Measurements from ENCODE around the gene SREBF1.

The SREBF1 gene

DNA sequence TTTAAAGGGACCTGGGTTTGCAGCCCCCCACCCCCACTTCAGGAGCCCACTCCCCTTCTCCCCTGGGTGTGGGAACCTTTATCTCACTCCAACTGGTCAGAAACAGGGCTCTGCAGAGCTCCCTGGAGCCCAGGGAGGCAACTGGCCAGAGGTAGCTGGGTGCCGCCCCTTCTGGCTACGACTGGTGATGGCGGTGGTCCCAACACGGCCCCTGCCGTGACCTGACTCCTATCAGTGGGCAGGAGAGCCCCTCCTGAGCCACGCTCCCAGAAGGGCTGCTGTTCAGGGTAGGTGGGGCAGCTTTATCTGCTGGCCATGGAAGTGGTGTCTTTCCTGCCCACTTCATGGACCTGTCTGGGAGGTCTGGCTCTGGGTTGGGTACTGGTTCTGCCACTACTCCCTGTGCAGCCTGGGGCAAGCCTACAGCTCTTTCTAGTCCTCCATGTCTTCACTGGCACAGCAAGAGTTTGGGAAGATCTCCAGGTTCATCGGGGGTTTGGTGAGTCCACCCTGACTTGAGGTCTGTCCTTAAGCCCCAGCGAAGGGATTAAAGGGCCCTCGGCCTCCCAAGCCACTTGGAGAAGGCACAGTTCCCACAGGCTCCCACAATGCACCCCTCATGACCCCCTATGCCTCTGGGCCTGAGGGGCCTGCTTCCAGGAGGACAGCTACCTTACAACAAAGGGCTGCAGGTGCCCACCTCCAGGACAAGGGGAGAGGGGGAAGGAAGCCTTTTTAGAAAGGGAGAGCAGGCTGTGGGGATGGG, 5.5 kb upstream of the SREBF1 start:
- DNase-seq (ENCODE audit: extremely low read depth in 1 of 2, low read depth in 1 of 2) = no peak

DNA sequence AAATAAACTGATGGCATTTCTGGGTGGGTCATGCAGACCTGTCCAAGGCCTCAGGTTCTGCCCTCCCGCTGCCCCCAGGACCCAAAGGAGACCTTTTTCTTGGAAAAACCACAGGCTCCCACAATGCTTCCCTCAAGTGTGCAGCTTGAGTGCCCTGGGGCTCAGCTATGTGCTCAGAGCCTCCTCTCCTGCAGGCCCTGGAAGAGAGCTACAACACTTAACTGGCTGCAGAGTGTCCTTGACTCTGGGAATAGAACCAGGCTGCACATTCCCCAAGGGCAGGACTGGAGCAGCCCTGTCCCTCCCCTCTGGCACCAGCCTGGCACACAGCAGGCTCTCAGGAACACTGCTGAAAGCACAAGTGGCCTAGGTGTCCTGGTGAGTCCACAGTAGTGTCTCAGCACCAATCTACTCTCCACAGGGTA, 4.8 kb upstream of the SREBF1 start:
- no peak for DNase-seq (ENCODE audit: extremely low read depth in 1 of 2, low read depth in 1 of 2)

DNA sequence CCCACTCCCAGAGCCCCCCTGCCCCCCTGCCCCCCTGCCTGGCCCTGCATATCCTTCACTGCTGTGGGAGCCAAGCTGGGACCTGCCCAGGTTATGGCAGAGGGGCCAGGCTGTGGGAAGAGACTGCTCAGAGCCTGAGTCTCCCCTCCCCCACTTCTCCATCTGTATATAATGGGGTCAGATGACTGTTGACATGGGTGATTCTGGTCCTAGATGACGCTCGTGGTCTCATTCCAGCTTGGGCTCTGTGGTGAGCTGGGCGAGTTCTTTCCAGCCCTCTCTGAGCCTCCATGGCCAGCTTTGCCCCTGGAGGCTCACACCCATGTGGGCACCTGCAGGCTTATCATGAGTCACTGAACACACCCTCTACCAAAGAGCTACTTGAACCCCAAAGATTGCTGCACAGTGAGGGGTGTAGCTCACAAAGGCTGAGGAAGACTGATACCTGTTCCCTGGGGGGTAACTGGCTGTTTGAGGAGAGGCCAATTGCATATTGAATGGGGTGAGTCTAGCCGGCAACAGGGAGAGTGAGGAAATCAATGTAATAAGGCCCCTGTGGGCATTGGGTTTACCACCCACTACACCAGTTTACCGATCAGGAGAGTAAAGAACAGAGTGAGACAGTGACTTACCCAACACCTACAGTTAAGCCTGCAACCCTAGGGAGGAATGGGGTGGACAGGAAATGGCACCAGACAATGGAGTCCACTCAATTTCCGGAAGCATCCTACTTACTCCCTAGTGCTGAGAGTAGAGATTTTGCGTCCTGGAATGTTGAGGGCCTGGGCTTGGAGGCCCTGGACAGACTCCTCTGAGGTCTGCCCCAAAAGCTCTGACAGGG, 4.2 kb upstream of the SREBF1 start:
- DNase-seq (ENCODE audit: extremely low read depth in 1 of 2, low read depth in 1 of 2) = no peak

DNA sequence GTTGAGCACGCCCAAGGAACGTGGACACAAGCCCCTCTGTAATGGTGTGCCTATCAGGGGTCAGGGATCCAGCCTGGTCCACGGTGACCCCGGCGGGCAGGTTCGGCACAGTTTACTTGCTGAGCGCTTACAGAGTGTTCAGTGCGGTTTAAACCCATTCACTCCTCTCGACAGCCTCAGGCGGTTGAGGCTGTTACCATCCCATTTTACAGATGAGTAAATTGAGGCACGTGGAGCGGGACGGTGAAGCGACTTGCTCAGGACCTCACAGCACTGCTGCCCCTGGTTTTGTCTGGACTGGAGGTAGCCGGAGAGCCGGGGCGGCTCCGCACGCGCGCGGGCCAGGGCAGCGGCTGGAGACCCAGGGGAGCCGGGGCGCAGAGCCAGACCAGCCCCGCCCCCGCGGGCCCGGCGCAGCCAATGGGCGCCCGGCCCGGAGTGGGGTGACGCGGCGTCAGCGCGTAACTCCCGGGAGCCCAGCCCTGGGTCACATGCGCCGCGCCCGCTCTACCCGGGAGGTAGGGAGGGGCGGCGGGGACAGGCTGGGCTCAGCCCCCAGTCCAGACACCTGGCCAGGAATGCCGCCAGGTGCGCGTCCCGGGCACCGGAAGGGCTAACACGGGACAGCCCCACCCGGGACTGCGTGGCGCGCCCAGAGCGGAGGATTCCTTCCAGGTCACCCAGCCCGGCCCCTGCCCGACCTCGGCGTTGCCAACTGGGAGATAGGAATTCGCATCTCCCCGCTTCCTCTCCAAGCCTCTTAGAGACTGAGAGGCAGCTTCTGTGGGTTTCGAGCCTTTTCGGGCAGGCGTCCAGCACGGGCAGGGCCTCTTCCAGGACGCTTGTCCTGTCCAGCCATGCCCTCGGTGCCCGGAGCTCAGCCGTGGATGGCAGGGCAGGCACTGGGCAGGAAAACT, 3.3 kb upstream of the SREBF1 start:
- peak; percentile 69 to 70 for DNase-seq (ENCODE audit: extremely low read depth in 1 of 2, low read depth in 1 of 2)

DNA sequence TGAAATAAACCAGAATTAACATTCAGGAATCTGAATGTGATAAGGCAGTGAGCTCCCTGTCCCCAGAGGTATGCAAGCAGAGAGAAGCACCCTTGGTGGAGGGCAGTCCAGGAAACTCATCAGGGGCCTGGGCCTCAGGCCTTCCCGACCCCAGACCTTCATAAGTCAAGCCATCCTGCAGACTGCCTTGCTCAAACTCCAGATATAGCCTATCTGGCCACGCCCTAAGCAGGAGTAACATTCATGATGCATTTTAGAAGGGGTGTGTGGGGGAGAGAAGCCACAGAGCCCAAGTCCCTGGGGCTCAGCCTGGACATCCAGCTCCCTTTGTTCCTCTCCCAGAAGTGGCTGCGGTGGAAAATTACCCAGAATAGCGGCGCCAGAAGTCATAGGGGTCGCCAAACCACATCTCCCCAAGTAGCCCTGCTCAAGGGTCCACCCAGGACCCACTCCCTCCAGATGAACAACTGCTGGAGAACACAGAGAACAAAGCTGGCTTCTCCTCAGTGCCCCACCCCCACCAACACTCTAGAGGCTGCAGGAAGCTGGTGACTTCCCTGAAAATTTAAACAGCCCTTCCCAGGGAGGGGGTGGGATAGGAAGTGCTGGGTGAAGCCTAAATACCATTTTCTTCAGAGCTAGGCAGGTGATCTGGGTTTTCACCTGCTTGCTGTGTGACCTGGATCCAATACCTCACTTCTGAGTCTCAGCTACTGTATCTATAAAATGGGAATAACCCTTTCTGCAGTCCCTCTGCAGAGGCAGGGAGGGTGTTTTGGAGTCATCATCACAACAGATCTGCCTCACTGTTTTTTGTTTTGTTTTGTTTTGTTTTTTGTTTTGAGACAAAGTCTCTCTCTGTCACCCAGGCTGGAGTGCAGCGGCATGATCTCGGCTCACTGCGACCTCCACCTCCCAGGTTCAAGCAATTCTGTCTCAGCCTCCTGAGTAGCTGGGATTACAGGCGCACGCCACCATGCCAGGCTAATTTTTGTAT, 1.5 kb upstream of the SREBF1 start:
- DNase-seq (ENCODE audit: extremely low read depth in 1 of 2, low read depth in 1 of 2) = no peak

DNA sequence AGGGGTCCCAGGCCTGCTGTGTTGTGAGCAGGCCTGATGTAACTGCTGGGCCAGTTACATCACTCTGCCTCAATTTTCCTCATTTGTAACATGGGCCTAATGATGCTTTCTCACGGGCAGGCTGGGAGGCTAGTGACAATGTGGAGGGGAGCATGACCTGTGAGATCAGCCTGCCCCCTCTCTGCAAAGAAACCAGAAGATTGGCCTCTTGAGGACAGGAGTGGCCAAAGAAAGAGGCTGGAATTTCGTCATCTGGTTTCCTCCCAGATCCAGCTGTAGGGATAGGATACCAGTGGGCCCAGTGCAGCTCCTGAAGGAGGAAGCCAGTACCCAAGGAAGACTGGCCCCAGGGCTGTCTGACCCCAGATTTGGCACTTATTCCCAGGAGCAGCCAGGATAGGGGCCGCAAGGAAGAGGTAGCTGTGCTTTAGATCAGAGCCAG, 615 bp upstream of the SREBF1 start:
- DNase-seq (ENCODE audit: extremely low read depth in 1 of 2, low read depth in 1 of 2) = no peak

DNA sequence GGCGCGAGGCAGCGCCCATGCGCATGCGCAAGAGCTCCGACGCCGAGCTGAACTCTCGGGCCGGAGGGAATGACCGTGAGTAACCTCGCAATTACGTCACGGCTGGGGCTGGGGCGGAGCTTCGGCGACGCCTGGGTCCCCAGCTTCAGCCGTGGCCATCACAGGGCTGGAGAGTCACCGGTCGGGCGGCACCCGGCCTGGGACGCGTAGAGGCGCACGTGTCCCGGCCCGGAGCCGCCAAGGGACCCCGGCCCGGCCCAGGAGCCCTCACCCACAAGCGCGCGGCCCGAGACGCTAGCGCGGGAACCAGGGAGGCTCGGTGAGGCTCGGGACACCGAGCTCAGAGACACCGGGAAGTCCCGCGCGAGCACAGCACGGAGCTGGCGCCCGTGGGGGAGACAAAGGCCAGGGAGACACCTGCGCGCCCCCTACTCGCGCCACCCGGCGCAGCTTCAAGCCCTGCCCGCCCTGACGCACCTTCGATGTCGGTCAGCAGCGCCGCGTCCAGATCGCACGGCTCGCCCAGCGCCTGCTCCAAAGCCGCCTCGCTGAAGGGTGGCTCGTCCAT, 452 bp downstream of the SREBF1 start:
- DNase-seq (ENCODE audit: extremely low read depth in 1 of 2, low read depth in 1 of 2) = peak; percentile 92 to 95

DNA sequence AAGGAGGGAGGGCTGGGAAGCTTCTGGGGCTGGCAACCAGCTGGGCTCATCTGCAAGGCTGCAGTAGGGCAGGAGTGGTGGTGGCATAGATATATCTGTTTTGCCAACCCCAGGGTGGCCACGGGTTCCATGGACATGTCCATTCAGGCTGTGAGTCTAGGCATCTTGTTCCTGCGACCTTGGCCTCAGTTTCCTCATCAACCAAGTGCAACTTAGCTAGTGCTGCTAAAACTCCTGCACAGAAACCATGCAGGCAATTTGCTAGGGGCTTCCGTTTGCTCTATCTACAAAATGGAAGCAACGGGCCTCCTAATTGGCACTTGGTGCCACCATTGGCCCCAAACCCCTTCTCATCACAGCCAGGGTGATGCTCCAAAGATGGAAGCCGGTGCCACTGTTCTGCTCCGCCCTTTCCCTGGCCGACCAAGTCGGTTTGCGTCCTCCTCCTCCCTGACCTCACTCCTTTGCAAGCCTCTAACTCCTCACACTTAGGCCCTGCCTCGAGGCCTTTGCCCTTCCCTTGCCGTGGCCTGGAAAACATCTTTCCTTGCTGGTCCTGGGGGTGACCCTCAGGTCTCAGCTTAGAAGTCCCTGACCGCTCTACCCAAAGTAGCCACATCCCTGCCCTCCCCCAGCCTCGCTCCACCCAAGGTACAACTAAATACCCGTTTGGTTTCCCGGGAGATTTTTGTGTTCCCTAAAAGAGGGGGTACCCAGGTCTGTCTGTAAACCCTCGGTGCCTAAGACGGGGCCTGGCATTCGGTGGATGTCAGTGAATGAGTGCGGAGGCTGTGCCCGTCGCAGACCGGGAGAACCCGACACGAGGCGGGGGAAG, 1.2 kb downstream of the SREBF1 start:
- no peak for DNase-seq (ENCODE audit: extremely low read depth in 1 of 2, low read depth in 1 of 2)

DNA sequence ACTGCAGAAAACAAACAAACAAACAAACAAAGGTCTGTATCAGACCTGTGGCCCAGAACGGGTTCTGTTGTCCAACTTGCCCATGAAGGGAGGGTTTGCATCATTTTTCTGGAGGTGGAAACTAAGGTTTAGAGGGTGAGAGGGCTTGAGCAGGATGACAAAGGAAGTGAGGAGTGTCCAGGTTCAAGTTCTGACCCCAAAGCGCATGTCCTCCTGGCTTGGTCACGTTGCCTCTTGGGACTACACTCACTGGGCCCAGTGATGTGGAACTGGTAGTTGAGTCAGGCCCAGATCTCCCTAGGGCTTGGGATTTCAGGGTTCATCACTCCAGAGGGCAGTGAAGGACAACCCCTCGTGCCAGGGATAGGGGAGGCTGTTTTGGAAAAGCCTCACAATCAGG, 1.8 kb downstream of the SREBF1 start:
- DNase-seq (ENCODE audit: extremely low read depth in 1 of 2, low read depth in 1 of 2) = no peak

DNA sequence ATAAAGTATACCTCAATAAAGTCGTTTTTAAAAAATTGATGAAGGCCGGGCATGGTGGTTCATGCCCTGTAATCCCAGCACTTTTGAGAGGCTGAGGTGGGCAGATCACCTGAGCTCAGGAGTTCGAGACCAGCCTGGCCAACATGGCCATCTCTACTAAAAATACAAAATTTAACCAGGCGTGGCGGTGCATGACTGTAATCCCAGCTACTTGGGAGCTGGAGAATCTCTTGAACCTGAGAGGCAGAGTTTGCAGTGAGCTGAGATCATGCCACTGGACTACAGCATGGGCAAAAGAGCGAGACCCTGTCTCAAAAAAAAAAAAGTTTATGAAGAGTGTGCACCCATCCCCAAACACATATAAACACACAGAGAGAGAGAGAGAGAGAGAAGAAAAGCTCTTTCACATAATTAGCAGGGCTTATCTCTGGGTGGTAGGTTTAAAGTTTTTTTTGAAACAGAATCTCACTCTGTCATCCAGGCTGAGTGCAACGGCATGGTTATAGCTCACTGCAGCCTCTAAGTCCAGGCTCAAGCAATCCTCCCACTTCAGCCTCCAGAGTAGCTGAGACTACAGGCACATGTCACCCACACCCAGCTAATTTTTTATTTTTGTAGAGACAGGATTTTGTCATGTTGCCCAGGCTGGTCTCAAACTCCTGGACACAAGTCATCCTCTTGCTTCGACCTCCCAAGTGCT, 3.0 kb downstream of the SREBF1 start:
- no peak for DNase-seq (ENCODE audit: extremely low read depth in 1 of 2, low read depth in 1 of 2)

DNA sequence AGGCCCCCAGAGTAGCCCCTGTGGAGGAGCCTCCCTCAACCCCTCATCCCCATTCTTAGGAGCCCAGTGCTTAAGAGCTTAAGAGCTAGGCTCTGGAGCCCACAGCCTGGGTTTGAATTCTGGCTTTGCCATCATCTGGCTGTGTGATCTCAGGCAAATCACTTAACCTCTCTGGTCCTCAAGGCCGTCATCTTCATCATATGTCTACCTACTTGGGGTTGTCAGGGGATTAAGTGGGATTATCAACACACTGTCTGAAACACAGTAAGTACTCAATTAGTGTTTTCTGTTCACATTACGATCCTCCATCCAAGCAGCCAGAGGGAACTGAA, 4.8 kb downstream of the SREBF1 start:
- DNase-seq (ENCODE audit: extremely low read depth in 1 of 2, low read depth in 1 of 2) = no peak

DNA sequence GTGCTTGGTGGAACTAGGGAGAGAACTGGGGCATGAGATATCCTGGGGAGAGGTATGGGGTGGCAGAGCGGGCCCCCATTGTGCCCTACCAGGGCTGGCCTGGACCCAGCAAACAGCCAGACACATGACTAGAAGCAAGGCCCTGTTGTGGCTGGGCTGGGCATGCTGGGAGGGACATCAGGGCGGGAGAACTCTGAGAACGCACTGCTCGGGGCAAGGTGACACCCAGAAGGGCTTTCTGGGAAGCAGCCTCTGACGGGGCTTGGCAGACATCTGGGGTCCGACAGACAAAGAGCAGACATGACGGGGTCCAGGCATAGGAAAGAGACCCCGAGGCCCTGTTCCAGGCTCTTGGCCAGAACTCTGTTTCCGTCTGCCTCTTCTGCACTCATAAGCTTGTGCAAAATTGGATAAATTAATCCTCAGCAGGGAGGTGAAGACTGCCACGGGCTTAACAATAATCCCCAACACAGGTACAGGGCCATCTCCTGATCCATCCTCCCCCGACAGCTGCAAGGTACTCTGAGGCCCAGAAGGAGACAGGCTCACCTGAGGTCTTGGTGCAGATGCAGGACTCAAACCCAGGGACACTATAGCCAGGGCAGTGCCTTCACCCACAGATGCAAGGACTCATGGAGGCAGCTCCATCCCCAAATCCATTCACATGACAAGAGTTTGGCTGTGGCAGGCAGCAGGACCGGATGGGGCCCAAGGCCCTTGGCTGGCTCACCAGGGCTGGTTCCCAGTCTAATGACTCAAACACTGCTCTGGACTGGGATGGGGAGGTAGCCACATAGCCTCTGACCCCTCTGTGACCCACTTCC, 5.4 kb downstream of the SREBF1 start:
- no peak for DNase-seq (ENCODE audit: extremely low read depth in 1 of 2, low read depth in 1 of 2)

DNA sequence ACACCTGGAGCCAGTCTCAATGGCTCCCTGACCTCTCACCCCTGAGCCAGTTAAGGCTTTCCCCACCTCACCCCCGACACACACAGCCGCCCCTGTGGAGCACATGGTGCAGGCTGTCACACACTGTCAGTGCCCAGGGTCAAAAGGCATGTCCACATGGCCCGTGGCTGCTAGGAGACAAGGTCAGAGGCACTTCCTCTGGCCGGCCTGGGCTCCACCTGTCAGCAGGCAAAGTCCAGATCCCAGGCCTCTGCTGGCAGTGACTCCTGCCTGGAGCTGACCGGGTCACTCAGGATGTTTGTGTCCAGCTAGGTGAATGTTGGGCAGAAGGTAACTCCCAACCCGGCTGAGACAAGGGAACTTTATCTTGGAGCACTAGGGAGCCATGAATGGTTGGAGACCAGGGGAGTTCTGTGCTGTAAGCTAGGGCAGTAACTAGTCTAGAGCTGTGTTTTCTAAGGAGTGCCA, 6.0 kb downstream of the SREBF1 start:
- DNase-seq (ENCODE audit: extremely low read depth in 1 of 2, low read depth in 1 of 2) = no peak

DNA sequence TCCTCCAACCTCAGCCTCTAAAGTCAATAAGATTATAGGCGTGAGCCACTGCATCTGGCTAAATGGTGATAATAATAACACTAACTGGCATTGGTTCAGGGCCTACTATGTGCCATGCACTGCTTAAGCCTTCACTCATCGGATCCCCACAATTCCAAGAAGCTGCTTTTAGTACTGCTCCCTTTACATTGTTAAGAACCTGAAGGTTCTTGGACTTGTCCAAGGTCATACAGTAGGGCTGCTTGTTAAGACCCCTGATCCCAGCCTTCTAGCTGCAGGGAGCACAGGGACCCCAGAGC, 6.6 kb downstream of the SREBF1 start:
- no peak for DNase-seq (ENCODE audit: extremely low read depth in 1 of 2, low read depth in 1 of 2)

DNA sequence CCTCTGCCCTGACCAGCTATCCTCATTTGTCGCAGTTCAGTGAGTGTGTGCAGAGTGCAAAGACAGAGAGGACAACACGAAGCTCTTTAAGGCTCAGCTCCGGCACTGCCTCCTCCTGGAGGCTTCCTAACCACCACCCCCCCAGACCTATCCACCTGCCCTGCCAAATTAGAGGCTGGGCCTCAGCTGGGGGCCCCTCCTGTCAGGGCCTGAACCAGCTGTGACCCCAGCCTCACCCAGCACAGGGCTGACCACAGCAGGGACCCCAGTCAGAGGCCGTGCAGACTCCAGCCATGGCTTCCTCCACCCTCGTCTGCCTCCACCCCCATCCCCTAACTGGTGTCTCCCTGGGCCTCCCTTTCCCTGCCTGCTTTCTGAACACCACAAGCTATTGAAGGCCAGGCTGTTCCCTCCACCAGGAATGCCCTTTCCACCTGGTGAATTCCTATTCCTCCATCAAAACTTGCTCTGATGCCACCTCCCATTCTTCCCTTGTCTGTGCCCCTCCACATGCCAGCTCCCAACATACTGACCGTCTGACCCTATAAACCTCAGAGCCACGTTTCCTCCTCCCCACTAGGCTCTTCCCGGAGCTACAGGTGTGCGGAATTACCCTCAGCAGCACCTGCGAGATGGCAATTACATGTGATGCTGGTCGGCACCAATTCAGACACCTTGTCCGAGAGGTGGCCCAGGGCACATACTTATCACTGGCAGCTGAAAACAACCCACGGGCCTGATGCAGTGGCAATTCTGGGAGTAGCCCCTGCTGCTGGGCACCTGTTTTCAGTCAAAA, 8.8 kb downstream of the SREBF1 start:
- DNase-seq (ENCODE audit: extremely low read depth in 1 of 2, low read depth in 1 of 2) = no peak

DNA sequence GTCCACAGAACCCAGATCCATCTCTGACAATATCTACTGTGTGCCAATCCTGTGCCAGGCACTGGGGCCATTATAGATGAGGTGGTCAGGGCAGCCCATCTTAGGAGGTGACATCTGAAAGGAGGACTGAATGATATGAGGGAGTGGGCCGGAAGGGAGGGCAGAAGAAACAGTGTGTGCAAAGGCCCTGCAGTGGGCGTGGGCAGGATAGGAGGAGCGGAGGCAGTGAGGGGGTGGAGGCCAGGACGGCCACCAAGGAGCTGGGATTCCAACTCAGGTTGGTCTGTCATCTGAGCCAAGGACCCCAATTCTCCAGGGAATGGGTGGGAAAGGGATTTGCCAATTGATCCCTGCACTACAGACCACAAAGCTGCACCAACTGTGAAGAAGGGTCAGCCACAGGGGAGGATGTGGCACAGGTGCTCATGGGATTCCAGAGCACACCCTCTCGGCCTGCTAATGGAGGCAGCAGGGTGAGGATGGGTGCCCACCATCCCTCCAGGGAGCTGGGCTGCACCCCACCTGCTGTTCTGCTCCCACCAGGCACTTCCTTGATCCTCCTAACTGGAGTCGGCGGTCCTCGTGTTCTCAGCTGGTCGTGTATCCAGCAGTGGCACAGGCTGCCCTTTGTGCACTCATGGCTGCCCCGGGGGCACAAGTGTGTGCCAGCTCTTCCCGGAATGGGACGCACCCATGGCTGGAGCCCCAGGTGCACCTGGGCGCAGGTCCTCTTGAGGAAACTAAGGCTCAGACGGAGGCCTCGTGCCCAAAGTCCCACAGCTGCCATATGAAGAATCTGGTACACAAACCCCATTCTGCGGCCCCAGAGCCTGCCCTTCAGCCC, 9.6 kb downstream of the SREBF1 start:
- DNase-seq (ENCODE audit: extremely low read depth in 1 of 2, low read depth in 1 of 2) = no peak

Measured in stimulated activated CD8-positive, alpha-beta memory T cell treated with anti-CD3 and anti-CD28 coated beads, Interleukin-7, amount 100 ng/mL, for 48 hours (primary cell).